Glutamatergic neuron (in vitro differentiated cells): ENCODE measurements around the gene FBLN1. TPM values are rescaled to one million over a fixed set of nuclear protein-coding genes. Genes with fewer than 3 reads are reported as not detected.
"Not testable (repeated sequence)": the region's sequence is repeated elsewhere in the genome, so short reads cannot be mapped to it uniquely, and the experiment has no call there.

Experiments used
- DNase-seq: peaks from one replicate; pipeline ENCODE4 v3.0.0; 2022
- H3K27ac Mint-ChIP-seq: one replicate; pipeline ENCODE4 v1.8.0; 2020; ENCODE audit warnings: mild to moderate bottlenecking, mixed read lengths, inconsistent platforms; ENCODE audit not compliant: unreplicated experiment
- H3K27me3 Mint-ChIP-seq: one replicate; pipeline ENCODE4 v1.8.0; 2020; ENCODE audit warnings: mild to moderate bottlenecking, moderate library complexity, mixed read lengths, inconsistent platforms; ENCODE audit not compliant: unreplicated experiment
- H3K36me3 Mint-ChIP-seq: one replicate; pipeline ENCODE4 v1.8.0; 2020; ENCODE audit warnings: mild to moderate bottlenecking, mixed read lengths, inconsistent platforms; ENCODE audit not compliant: unreplicated experiment
- H3K4me1 Mint-ChIP-seq: one replicate; pipeline ENCODE4 v1.8.0; 2020; ENCODE audit warnings: mild to moderate bottlenecking, low read depth, mixed read lengths, inconsistent platforms; ENCODE audit not compliant: unreplicated experiment
- H3K4me3 Mint-ChIP-seq: one replicate; pipeline ENCODE4 v1.8.0; 2020; ENCODE audit warnings: mild to moderate bottlenecking, mixed read lengths, inconsistent platforms; ENCODE audit not compliant: unreplicated experiment
- H3K9me3 Mint-ChIP-seq: one replicate; pipeline ENCODE4 v1.8.0; 2020; ENCODE audit warnings: mild to moderate bottlenecking, moderate library complexity, mixed read lengths, inconsistent platforms; ENCODE audit not compliant: unreplicated experiment
- total RNA-seq: library from RNA; stranded (reverse); fragmentation: NEBNext Ultra II Directional; extraction: Animal tissue kit (Norgen Biotek cat#: 25700); gene quantifications from one replicate; pipeline ENCODE4 v1.2.1, GENCODE V29; 2021; ENCODE audit not compliant: unreplicated experiment
- TF ChIP-seq, protein P1 (sequence below): fragments of 200-600 bp; sonication (generic); IDR thresholded peaks from one replicate; pipeline ENCODE4 v1.5.0; 2021; ENCODE audit not compliant: partially characterized antibody, unreplicated experiment

Gene FBLN1
- total RNA-seq, 1 donor from 2014 or later: 184 TPM

DNA sequence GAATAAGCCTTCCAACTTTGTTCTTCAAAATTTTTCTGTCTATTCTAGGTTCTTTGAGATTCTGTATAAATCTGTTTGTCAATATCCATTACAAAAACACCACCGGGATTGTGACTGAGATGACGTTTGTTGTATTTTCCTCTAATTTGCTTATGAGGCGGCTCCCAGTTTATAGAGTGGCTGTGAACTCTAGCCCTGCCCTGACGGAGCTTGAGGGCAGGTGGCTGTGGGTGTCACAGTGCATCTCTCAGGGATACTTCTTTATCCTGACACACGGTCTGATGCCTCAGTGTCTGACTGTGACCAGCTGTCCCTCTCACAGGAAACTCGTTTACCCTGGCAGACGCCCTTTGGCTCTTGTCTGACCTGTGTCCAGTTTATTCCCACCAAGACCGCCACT is 115.3 kb downstream of the FBLN1 start:
- H3K27ac Mint-ChIP-seq: no peak overlapping the region
- H3K4me3 Mint-ChIP-seq: no peak overlapping the region
- peaks cover 4% of the 10 kb centered on the region for H3K4me1 Mint-ChIP-seq
- peaks cover 12% of the 10 kb centered on the region for H3K27me3 Mint-ChIP-seq
- H3K36me3 Mint-ChIP-seq: no peaks in the 10 kb centered on the region
- TF ChIP-seq, protein P1, sequence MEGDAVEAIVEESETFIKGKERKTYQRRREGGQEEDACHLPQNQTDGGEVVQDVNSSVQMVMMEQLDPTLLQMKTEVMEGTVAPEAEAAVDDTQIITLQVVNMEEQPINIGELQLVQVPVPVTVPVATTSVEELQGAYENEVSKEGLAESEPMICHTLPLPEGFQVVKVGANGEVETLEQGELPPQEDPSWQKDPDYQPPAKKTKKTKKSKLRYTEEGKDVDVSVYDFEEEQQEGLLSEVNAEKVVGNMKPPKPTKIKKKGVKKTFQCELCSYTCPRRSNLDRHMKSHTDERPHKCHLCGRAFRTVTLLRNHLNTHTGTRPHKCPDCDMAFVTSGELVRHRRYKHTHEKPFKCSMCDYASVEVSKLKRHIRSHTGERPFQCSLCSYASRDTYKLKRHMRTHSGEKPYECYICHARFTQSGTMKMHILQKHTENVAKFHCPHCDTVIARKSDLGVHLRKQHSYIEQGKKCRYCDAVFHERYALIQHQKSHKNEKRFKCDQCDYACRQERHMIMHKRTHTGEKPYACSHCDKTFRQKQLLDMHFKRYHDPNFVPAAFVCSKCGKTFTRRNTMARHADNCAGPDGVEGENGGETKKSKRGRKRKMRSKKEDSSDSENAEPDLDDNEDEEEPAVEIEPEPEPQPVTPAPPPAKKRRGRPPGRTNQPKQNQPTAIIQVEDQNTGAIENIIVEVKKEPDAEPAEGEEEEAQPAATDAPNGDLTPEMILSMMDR: no peak
- peaks cover 3% of the 10 kb centered on the region for H3K9me3 Mint-ChIP-seq
- DNase-seq: no peak

GRCh38 chr22:45620706-45621105 is 118.0 kb downstream of the FBLN1 start:
- peaks cover 3% of the 10 kb centered on the region for H3K9me3 Mint-ChIP-seq

DNA sequence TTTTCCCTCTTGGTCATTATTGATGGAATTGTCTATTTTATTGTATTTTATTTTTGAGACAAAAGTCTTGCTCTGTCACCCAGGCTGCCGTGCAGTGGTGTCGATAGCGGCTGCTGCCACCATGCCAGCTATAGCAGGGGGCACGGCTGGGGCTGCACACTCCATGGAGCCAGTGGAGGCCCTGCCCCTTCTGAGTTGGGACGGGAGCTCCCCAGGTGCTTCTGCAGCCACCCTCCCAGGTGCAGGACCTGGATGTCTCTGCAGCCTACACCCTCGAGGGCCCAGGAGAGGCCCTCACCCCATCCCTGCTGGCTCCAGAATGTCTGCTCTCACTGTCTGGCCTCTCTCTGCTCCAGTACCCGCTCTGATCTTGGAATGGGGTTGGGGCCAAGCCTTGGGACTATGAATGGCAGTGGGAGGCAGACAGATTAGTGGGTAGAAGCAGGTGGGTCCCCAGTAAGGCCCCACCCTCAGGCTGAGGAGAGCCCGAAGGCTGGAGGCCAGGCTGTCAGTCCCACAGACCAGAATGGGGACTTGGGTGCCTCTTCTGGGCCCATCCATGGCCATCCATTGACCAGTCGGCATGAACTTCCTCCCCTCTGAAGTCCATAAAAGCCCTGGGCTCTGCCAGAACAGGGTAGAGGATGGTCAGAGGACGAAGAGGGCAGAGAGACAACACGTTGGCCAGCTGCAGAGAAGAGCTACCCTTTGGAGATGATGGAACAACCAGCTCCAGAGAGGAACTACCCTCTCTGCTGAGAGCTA is 119.3 kb downstream of the FBLN1 start:
- H3K27me3 Mint-ChIP-seq: peaks cover 10% of the 10 kb centered on the region
- H3K9me3 Mint-ChIP-seq: peaks cover 2% of the 10 kb centered on the region
- no peak overlapping the region for H3K27ac Mint-ChIP-seq

More at GRCh38 chr22:45620706-45621105, 118.0 kb downstream of the FBLN1 start:
- Mint-ChIP-seq H3K27ac (no peak overlapping the region), H3K4me1 (peaks cover 3% of the 10 kb centered on the region), H3K36me3 (no peaks in the 10 kb centered on the region), H3K27me3 (peaks cover 14% of the 10 kb centered on the region), H3K4me3 (no peak overlapping the region)
- no peak for DNase-seq
- TF ChIP-seq, protein P1: no peak

GRCh38 chr22:45623464-45624145 is 120.9 kb downstream of the FBLN1 start:
- not testable (repeated sequence) for DNase-seq, H3K36me3 Mint-ChIP-seq, H3K27ac Mint-ChIP-seq, H3K9me3 Mint-ChIP-seq, H3K27me3 Mint-ChIP-seq, H3K4me3 Mint-ChIP-seq, H3K4me1 Mint-ChIP-seq

More for the DNA sequence above, 119.3 kb downstream of the FBLN1 start:
- TF ChIP-seq, protein P1: no peak
- Mint-ChIP-seq H3K36me3 (no peaks in the 10 kb centered on the region), H3K4me1 (peaks cover 3% of the 10 kb centered on the region), H3K4me3 (no peak overlapping the region)
- no peak for DNase-seq

DNA sequence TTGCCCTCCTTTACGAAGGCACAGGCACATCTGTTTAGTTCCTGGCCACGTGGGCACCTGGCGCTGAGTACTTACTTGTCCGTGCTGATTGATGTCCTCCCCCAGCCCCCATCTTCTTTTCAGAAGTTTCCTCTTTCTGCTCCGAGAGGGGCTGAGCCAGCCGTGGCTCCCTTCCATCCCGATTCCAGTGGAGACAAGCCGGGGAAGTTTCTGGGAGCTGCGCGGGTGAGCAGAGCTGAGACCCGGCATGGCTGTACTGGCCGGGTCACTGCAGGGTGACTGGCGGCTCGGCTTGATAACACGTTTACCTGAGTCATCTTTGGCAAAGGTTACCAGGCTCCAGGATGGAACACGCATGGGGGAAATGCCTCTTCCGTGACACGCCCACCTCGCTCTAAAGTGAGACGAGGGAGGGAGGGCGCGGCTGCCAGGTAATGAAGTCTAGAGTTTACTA is 123.5 kb downstream of the FBLN1 start:
- TF ChIP-seq, protein P1: no peak
- Mint-ChIP-seq H3K4me1 (peaks cover 6% of the 10 kb centered on the region), H3K27ac (no peak overlapping the region), H3K27me3 (peaks cover 6% of the 10 kb centered on the region), H3K9me3 (peaks cover 5% of the 10 kb centered on the region), H3K4me3 (no peak overlapping the region), H3K36me3 (no peaks in the 10 kb centered on the region)
- no peak for DNase-seq
